Ishikawa (cell line): ENCODE results near the gene KRTAP10-11.

ENCODE experiments used
- CEBPB ChIP-seq: IDR thresholded peaks from 2 replicates; pipeline ENCODE4 v1.6.1; 2012
- CREB1 ChIP-seq: IDR thresholded peaks from 2 replicates; pipeline ENCODE4 v1.6.1; 2012; ENCODE audit warnings: low read depth
- EGR1 ChIP-seq: IDR thresholded peaks from 2 replicates; pipeline ENCODE4 v1.6.1; 2012
- EP300 ChIP-seq: IDR thresholded peaks from 2 replicates; pipeline ENCODE4 v1.6.1; 2012; ENCODE audit warnings: borderline replicate concordance
- FOXM1 ChIP-seq: IDR thresholded peaks from 2 replicates; pipeline ENCODE4 v1.6.1; 2012; ENCODE audit warnings: low read depth, borderline replicate concordance
- MAX ChIP-seq: IDR thresholded peaks from 2 replicates; pipeline ENCODE4 v1.6.1; 2012
- NFIC ChIP-seq: IDR thresholded peaks from 2 replicates; pipeline ENCODE4 v1.6.1; 2012
- RAD21 ChIP-seq: IDR thresholded peaks from 2 replicates; pipeline ENCODE4 v1.6.1; 2012; ENCODE audit warnings: low read depth
- REST ChIP-seq: IDR thresholded peaks from 2 replicates; pipeline ENCODE4 v1.6.1; 2012; ENCODE audit warnings: low read depth, mild to moderate bottlenecking
- TAF1 ChIP-seq: IDR thresholded peaks from 2 replicates; pipeline ENCODE4 v1.6.1; 2012; ENCODE audit warnings: low read depth, mild to moderate bottlenecking
- TCF12 ChIP-seq: IDR thresholded peaks from 2 replicates; pipeline ENCODE4 v1.6.1; 2012; ENCODE audit warnings: low read depth
- TEAD4 ChIP-seq: IDR thresholded peaks from 2 replicates; pipeline ENCODE4 v1.6.1; 2012
- YY1 ChIP-seq: IDR thresholded peaks from 2 replicates; pipeline ENCODE4 v1.6.1; 2012; ENCODE audit warnings: low read depth
- ZBTB7A ChIP-seq: IDR thresholded peaks from 2 replicates; pipeline ENCODE4 v1.6.1; 2012; ENCODE audit warnings: low read depth
- TF ChIP-seq, protein P1 (sequence below): IDR thresholded peaks from 2 replicates; pipeline ENCODE4 v1.6.1; 2012

The KRTAP10-11 gene

DNA sequence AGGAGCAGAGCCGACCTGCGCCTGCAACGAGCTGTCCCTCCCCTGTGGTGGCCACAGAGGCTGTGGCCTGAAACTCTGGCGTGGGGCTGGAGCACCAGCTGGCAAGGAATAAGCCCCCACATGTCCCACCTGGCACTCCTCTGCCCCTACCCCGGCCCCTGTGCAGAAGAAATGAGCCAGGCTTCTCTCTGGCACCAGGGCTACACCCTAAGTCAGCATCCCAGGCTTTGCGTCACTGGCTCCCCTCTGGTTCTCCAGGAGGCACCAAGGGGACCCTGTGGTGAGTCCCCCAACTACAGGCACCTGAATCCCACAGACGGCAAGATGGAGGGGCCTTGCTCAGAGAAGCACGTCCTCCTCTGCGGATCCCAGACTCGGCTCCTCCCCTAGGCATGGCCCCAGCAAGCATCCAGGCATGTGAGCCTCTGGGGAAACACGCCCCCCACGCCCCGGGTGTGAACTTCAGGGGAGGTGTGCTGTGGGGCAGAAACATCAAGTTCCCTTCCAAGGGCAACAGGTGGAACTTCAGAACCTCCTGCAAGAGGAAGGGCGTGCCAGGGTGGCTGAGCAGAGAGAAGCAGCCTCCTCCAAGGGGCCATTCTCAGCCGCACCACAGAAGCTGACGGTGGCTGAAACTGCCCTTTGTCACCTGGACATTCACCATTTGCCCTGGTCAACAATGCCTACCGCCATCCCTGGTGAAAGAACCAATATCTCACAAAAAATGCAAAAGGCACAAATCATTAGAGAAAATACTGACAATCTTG is 42.9 kb upstream of the KRTAP10-11 start:
- no peak for TF ChIP-seq YY1
- no peak for TF ChIP-seq NFIC
- TF ChIP-seq ZBTB7A, result no peak
- TF ChIP-seq EGR1, result no peak
- TF ChIP-seq FOXM1, result no peak
- no peak for TF ChIP-seq CREB1
- TF ChIP-seq RAD21, result no peak

- no peak for TF ChIP-seq EGR1
Measured at GRCh38 chr21:44603911-44604310, 42.3 kb upstream of the KRTAP10-11 start.

- TF ChIP-seq CEBPB (no peak), EGR1 (no peak), REST (no peak), YY1 (no peak), TEAD4 (no peak), MAX (no peak), RAD21 (no peak), TCF12 (no peak), ZBTB7A (no peak), EP300 (no peak), NFIC (no peak), CREB1 (no peak), FOXM1 (no peak), TAF1 (no peak)
- TF ChIP-seq, protein P1, sequence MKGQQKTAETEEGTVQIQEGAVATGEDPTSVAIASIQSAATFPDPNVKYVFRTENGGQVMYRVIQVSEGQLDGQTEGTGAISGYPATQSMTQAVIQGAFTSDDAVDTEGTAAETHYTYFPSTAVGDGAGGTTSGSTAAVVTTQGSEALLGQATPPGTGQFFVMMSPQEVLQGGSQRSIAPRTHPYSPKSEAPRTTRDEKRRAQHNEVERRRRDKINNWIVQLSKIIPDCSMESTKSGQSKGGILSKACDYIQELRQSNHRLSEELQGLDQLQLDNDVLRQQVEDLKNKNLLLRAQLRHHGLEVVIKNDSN, result no peak
Measured at GRCh38 chr21:44606495-44606894, 39.7 kb upstream of the KRTAP10-11 start.

DNA sequence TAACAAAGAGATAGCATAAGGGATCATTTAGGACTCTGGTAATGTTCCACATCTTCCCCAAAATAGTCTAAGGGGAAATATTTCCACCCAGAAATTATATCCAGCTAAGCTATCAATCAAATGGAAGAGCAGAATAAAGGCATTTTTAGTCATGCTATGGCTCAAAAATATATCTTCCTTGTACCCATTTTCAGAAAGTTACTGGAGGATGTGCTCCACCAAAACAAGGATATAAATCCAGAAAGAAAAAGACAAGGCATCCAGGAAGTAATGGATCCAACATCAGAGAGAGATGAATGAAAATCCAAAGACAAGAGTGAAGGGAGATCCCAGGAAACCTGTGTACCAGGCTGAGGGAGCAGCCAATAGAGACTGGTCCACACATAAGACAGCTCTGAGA is 37.0 kb upstream of the KRTAP10-11 start:
- no peak for TF ChIP-seq CREB1
- TF ChIP-seq EP300, result no peak
- TF ChIP-seq, protein P1, result no peak
- TF ChIP-seq CEBPB, result no peak
- no peak for TF ChIP-seq TEAD4
- no peak for TF ChIP-seq TAF1
- no peak for TF ChIP-seq NFIC
- TF ChIP-seq YY1, result no peak
- TF ChIP-seq FOXM1, result no peak
- TF ChIP-seq MAX, result no peak

GRCh38 chr21:44611551-44611950 is 34.7 kb upstream of the KRTAP10-11 start:
- TF ChIP-seq CEBPB (no peak), CREB1 (no peak), FOXM1 (no peak), EP300 (no peak), RAD21 (no peak), TCF12 (no peak), NFIC (no peak), EGR1 (no peak), MAX (no peak), TAF1 (no peak), TEAD4 (no peak), YY1 (no peak), REST (no peak), ZBTB7A (no peak)
- TF ChIP-seq, protein P1, result no peak
